HEK293 (cell line): Measurements from ENCODE around the gene C6orf118.

Experiments used
- CTCF ChIP-seq: fragments of 450-650 bp; formaldehyde crosslinking; IDR thresholded peaks from 2 replicates; pipeline ENCODE4 v1.5.1; 2016; ENCODE audit warnings: missing biosample characterization, missing genetic modification characterization
- PRDM1 ChIP-seq: fragments of 450-650 bp; formaldehyde crosslinking; IDR thresholded peaks from 2 replicates; pipeline ENCODE4; 2016; ENCODE audit warnings: missing biosample characterization, missing genetic modification characterization
- REPIN1 ChIP-seq: fragments of 450-650 bp; formaldehyde crosslinking; IDR thresholded peaks from 2 replicates; pipeline ENCODE4 v1.5.1; 2017; ENCODE audit warnings: missing biosample characterization, missing genetic modification characterization, low read depth
- ZBTB1 ChIP-seq: fragments of 450-650 bp; formaldehyde crosslinking; IDR thresholded peaks from 2 replicates; pipeline ENCODE4 v1.5.1; 2016; ENCODE audit warnings: missing biosample characterization, missing genetic modification characterization
- ZBTB26 ChIP-seq: fragments of 450-650 bp; formaldehyde crosslinking; optimal IDR thresholded peaks from 2 replicates; pipeline ENCODE3; 2016; ENCODE audit warnings: missing biosample characterization, mild to moderate bottlenecking, missing genetic modification characterization
- ZBTB7A ChIP-seq: fragments of 450-650 bp; formaldehyde crosslinking; IDR thresholded peaks from 2 replicates; pipeline ENCODE4 v1.5.1; 2016; ENCODE audit warnings: low read depth, missing biosample characterization, missing genetic modification characterization
- ZNF121 ChIP-seq: fragments of 450-650 bp; formaldehyde crosslinking; IDR thresholded peaks from 2 replicates; pipeline ENCODE4 v1.5.1; 2016; ENCODE audit warnings: missing biosample characterization, missing genetic modification characterization
- ZNF133 ChIP-seq: fragments of 450-650 bp; formaldehyde crosslinking; IDR thresholded peaks from 2 replicates; pipeline ENCODE4 v1.5.1; 2016; ENCODE audit warnings: missing biosample characterization, missing genetic modification characterization
- ZNF184 ChIP-seq: fragments of 450-650 bp; IDR thresholded peaks from 2 replicates; pipeline ENCODE4 v1.5.1; 2018; ENCODE audit warnings: missing biosample characterization, mild to moderate bottlenecking, missing genetic modification characterization
- ZNF211 ChIP-seq: fragments of 450-650 bp; formaldehyde crosslinking; IDR thresholded peaks from 2 replicates; pipeline ENCODE4 v1.5.1; 2016; ENCODE audit warnings: low read depth, missing biosample characterization, missing genetic modification characterization
- ZNF311 ChIP-seq: fragments of 450-650 bp; formaldehyde crosslinking; IDR thresholded peaks from 2 replicates; pipeline ENCODE4 v1.5.1; 2017; ENCODE audit warnings: missing biosample characterization, missing genetic modification characterization, borderline replicate concordance
- ZNF37A ChIP-seq: fragments of 450-650 bp; IDR thresholded peaks from 2 replicates; pipeline ENCODE4 v1.5.1; 2018; ENCODE audit warnings: missing biosample characterization, missing genetic modification characterization
- ZNF747 ChIP-seq: fragments of 450-650 bp; formaldehyde crosslinking; IDR thresholded peaks from 2 replicates; pipeline ENCODE4 v1.5.1; 2016; ENCODE audit warnings: missing biosample characterization, missing genetic modification characterization
- TF ChIP-seq, protein P1 (sequence below): fragments of 450-650 bp; formaldehyde crosslinking; IDR thresholded peaks from 2 replicates; pipeline ENCODE4 v1.5.1; 2016; ENCODE audit warnings: missing biosample characterization, missing genetic modification characterization

DNA sequence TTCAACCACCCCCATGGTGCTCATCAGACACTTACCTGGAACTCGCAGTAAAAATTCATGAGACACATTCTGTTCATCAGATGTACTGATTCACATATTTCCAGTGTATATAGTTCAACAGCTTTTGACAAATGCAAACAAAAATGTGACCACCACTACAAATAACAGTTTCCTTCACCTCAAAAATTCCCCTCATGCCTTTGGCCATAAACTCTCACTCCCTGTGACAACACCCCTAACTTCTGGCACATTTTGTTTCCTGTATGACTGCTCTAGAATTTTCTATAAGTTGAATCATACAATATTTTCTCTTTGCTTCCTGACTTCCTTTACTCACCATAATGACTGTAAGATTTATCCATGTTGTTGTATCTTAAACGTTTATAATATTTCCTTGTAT is 63.7 kb downstream of the C6orf118 start:
- TF ChIP-seq ZBTB7A (tag by site-specific recombination) (no peak), ZNF311 (tag by site-specific recombination) (no peak), CTCF (tag by site-specific recombination) (no peak), ZNF211 (tag by site-specific recombination) (no peak), ZNF121 (tag by site-specific recombination) (no peak), ZBTB26 (tag by site-specific recombination) (no peak), ZNF37A (tag by site-specific recombination) (no peak), REPIN1 (tag by site-specific recombination) (no peak), ZNF133 (no peak), ZNF184 (tag by site-specific recombination) (no peak), ZNF747 (no peak), PRDM1 (no peak), ZBTB1 (tag by site-specific recombination) (no peak)
- TF ChIP-seq, protein P1, sequence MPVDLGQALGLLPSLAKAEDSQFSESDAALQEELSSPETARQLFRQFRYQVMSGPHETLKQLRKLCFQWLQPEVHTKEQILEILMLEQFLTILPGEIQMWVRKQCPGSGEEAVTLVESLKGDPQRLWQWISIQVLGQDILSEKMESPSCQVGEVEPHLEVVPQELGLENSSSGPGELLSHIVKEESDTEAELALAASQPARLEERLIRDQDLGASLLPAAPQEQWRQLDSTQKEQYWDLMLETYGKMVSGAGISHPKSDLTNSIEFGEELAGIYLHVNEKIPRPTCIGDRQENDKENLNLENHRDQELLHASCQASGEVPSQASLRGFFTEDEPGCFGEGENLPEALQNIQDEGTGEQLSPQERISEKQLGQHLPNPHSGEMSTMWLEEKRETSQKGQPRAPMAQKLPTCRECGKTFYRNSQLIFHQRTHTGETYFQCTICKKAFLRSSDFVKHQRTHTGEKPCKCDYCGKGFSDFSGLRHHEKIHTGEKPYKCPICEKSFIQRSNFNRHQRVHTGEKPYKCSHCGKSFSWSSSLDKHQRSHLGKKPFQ (tag by site-specific recombination): no peak
